HEK293 (cell line): ENCODE results near the gene SMIM5.

ENCODE experiments used
- BCL11A ChIP-seq: fragments of 450-650 bp; formaldehyde crosslinking; IDR thresholded peaks from 2 replicates; pipeline ENCODE4 v1.5.1; 2016; ENCODE audit warnings: low read depth, missing biosample characterization, missing genetic modification characterization
- CTCF ChIP-seq: fragments of 450-650 bp; formaldehyde crosslinking; IDR thresholded peaks from 2 replicates; pipeline ENCODE4 v1.5.1; 2016; ENCODE audit warnings: missing biosample characterization, missing genetic modification characterization
- PATZ1 ChIP-seq: fragments of 450-650 bp; formaldehyde crosslinking; IDR thresholded peaks from 2 replicates; pipeline ENCODE4 v1.5.1; 2016; ENCODE audit warnings: missing biosample characterization, missing genetic modification characterization
- PRDM10 ChIP-seq: fragments of 450-650 bp; formaldehyde crosslinking; IDR thresholded peaks from 2 replicates; pipeline ENCODE4 v1.5.1; 2016; ENCODE audit warnings: missing biosample characterization, missing genetic modification characterization
- YY1 ChIP-seq: fragments of 450-650 bp; formaldehyde crosslinking; IDR thresholded peaks from 2 replicates; pipeline ENCODE4 v1.5.1; 2018; ENCODE audit warnings: missing biosample characterization, missing genetic modification characterization
- ZFP3 ChIP-seq: fragments of 450-650 bp; formaldehyde crosslinking; IDR thresholded peaks from 2 replicates; pipeline ENCODE4 v1.5.1; 2016; ENCODE audit warnings: low read depth, missing biosample characterization, missing genetic modification characterization
- ZNF121 ChIP-seq: fragments of 450-650 bp; formaldehyde crosslinking; IDR thresholded peaks from 2 replicates; pipeline ENCODE4 v1.5.1; 2016; ENCODE audit warnings: missing biosample characterization, missing genetic modification characterization
- ZNF239 ChIP-seq: fragments of 450-650 bp; formaldehyde crosslinking; IDR thresholded peaks from 2 replicates; pipeline ENCODE4 v1.5.1; 2016; ENCODE audit warnings: missing biosample characterization, missing genetic modification characterization
- ZNF280D ChIP-seq: fragments of 450-650 bp; formaldehyde crosslinking; IDR thresholded peaks from 2 replicates; pipeline ENCODE4 v1.5.1; 2016; ENCODE audit warnings: missing biosample characterization, missing genetic modification characterization
- ZNF391 ChIP-seq: fragments of 450-650 bp; formaldehyde crosslinking; IDR thresholded peaks from 2 replicates; pipeline ENCODE4 v1.5.1; 2016; ENCODE audit warnings: low read depth, missing biosample characterization, missing genetic modification characterization, borderline replicate concordance
- ZNF610 ChIP-seq: fragments of 450-650 bp; formaldehyde crosslinking; IDR thresholded peaks from 2 replicates; pipeline ENCODE4 v1.5.1; 2016; ENCODE audit warnings: missing biosample characterization, missing genetic modification characterization, borderline replicate concordance

GRCh38 chr17:75638893-75639292 lies 5.7 kb downstream of the SMIM5 start:
- TF ChIP-seq PRDM10 (tag by site-specific recombination) (no peak), CTCF (tag by site-specific recombination) (no peak), ZFP3 (tag by site-specific recombination) (no peak), ZNF280D (tag by site-specific recombination) (no peak), ZNF239 (tag by site-specific recombination) (no peak), BCL11A (tag by site-specific recombination) (no peak), ZNF391 (tag by site-specific recombination) (no peak), ZNF610 (tag by site-specific recombination) (no peak), YY1 (tag by site-specific recombination) (no peak), ZNF121 (tag by site-specific recombination) (no peak), PATZ1 (tag by site-specific recombination) (no peak)
